ENCODE results near the gene LSM7. TPM values are rescaled to one million over a fixed set of nuclear protein-coding genes. Genes with fewer than 3 reads are reported as not detected.

Gene LSM7
- total and polyA plus RNA-seq, 9 of the 15 experiments (the other 6 are each of a cell fraction or from before 2014, with no cell fraction given): 40.5 to 690 (median 265) TPM

DNA sequence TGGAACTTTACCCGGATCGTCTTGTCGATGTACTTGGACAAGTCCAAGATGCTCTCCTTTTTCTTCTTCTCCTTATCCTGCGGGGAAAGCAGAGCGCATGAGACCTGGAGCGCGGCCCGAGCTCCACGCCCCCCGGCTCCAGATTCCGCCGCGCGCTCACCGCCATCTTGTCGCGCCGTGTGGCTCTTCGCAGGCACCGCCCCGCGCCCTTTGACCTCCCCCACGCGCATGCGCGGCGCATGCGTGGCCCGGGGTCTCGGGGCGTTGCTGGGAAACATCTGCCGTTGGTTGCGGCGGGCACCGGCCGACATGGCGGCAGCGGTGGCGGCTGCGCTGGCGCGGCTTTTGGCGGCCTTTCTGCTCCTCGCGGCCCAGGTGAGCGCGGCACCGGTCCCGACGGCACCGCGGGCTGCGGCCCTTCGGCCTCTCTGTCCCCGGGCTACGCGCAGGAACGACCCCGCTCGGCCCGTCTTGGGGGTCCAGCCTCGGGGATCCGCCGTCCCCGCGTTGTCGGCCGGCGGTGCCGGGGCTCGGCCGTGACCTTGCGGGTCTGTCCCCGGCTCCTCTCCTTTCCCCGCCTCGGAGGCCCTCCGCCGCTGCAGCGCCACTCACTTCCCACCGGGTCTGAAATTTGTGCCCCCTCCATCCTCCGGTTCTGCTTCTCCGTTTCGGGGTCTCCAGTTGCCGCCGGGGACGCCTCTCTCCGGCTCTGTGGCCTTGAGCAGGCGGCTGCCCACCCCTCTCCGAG is at the start of gene LSM7, which contains the start of gene SPPL2B (continued):
- TF ChIP-seq, protein P1, sequence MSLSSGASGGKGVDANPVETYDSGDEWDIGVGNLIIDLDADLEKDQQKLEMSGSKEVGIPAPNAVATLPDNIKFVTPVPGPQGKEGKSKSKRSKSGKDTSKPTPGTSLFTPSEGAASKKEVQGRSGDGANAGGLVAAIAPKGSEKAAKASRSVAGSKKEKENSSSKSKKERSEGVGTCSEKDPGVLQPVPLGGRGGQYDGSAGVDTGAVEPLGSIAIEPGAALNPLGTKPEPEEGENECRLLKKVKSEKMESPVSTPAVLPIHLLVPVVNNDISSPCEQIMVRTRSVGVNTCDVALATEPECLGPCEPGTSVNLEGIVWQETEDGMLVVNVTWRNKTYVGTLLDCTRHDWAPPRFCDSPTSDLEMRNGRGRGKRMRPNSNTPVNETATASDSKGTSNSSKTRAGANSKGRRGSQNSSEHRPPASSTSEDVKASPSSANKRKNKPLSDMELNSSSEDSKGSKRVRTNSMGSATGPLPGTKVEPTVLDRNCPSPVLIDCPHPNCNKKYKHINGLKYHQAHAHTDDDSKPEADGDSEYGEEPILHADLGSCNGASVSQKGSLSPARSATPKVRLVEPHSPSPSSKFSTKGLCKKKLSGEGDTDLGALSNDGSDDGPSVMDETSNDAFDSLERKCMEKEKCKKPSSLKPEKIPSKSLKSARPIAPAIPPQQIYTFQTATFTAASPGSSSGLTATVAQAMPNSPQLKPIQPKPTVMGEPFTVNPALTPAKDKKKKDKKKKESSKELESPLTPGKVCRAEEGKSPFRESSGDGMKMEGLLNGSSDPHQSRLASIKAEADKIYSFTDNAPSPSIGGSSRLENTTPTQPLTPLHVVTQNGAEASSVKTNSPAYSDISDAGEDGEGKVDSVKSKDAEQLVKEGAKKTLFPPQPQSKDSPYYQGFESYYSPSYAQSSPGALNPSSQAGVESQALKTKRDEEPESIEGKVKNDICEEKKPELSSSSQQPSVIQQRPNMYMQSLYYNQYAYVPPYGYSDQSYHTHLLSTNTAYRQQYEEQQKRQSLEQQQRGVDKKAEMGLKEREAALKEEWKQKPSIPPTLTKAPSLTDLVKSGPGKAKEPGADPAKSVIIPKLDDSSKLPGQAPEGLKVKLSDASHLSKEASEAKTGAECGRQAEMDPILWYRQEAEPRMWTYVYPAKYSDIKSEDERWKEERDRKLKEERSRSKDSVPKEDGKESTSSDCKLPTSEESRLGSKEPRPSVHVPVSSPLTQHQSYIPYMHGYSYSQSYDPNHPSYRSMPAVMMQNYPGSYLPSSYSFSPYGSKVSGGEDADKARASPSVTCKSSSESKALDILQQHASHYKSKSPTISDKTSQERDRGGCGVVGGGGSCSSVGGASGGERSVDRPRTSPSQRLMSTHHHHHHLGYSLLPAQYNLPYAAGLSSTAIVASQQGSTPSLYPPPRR (CRISPR knock-in tag; IDR thresholded peaks at IDR 0.05; ENCODE audit: borderline replicate concordance): peak; percentile 14; the same call in 1 of the 2 replicates
- TF ChIP-seq ZBTB7A (IDR thresholded peaks at IDR 0.05; ENCODE audit: borderline replicate concordance, control insufficient read depth, low read depth, low read length) (peak; percentile 79), ZNF282 (CRISPR knock-in tag; IDR thresholded peaks at IDR 0.05) (peak; percentile 69; the same call in 1 of the 2 replicates), ILK (tag; IDR thresholded peaks at IDR 0.05; ENCODE audit: borderline replicate concordance, low read depth) (no peak), RBM17 (IDR thresholded peaks at IDR 0.05; ENCODE audit: borderline replicate concordance, low read depth, low read length) (no peak), POU5F1 (IDR thresholded peaks at IDR 0.05; ENCODE audit: borderline replicate concordance, low read depth, low read length, partially characterized antibody) (peak; percentile 93), XRCC5 (IDR thresholded peaks at IDR 0.05; ENCODE audit: low read depth, low read length) (no peak), RB1 (IDR thresholded peaks at IDR 0.05; ENCODE audit: low read depth) (peak; percentile 71; the same call in 1 of the 2 replicates), PHF8 (IDR thresholded peaks at IDR 0.05; ENCODE audit: borderline replicate concordance, low read length) (peak; percentile 95), NONO (IDR thresholded peaks at IDR 0.05; ENCODE audit: low read depth in 2 of 2, low read length in 1 of 2) (peak in 1 of 2 experiments; percentile 64; a peak in 2 of 4 replicates), ETV1 (tag; conservative IDR thresholded peaks at IDR 0.05; ENCODE audit: low read depth) (no peak), MTA3 (IDR thresholded peaks at IDR 0.05; ENCODE audit: borderline replicate concordance) (peak; percentile 57; the same call in 1 of the 2 replicates), POLR2AphosphoS5 (IDR thresholded peaks at IDR 0.05; ENCODE audit: control insufficient read depth, insufficient read depth, low read depth, low read length) (peak; percentile 82; the same call in 1 of the 2 replicates), MCM7 (IDR thresholded peaks at IDR 0.05) (no peak)
- TF ChIP-seq, protein P2, sequence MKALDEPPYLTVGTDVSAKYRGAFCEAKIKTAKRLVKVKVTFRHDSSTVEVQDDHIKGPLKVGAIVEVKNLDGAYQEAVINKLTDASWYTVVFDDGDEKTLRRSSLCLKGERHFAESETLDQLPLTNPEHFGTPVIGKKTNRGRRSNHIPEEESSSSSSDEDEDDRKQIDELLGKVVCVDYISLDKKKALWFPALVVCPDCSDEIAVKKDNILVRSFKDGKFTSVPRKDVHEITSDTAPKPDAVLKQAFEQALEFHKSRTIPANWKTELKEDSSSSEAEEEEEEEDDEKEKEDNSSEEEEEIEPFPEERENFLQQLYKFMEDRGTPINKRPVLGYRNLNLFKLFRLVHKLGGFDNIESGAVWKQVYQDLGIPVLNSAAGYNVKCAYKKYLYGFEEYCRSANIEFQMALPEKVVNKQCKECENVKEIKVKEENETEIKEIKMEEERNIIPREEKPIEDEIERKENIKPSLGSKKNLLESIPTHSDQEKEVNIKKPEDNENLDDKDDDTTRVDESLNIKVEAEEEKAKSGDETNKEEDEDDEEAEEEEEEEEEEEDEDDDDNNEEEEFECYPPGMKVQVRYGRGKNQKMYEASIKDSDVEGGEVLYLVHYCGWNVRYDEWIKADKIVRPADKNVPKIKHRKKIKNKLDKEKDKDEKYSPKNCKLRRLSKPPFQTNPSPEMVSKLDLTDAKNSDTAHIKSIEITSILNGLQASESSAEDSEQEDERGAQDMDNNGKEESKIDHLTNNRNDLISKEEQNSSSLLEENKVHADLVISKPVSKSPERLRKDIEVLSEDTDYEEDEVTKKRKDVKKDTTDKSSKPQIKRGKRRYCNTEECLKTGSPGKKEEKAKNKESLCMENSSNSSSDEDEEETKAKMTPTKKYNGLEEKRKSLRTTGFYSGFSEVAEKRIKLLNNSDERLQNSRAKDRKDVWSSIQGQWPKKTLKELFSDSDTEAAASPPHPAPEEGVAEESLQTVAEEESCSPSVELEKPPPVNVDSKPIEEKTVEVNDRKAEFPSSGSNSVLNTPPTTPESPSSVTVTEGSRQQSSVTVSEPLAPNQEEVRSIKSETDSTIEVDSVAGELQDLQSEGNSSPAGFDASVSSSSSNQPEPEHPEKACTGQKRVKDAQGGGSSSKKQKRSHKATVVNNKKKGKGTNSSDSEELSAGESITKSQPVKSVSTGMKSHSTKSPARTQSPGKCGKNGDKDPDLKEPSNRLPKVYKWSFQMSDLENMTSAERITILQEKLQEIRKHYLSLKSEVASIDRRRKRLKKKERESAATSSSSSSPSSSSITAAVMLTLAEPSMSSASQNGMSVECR (CRISPR knock-in tag; IDR thresholded peaks at IDR 0.05): peak; percentile 96
- TF ChIP-seq, protein P3, sequence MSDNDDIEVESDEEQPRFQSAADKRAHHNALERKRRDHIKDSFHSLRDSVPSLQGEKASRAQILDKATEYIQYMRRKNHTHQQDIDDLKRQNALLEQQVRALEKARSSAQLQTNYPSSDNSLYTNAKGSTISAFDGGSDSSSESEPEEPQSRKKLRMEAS (CRISPR knock-in tag; IDR thresholded peaks at IDR 0.05): peak; percentile 79

All from K562 (cell line).